Activated gamma-delta T cell (primary cell): ENCODE results near the gene USP20.

ENCODE experiments used
- DNase-seq: peaks from one replicate; lab custom pipeline; 2025; lab: John Stamatoyannopoulos, UW

Gene USP20

DNA sequence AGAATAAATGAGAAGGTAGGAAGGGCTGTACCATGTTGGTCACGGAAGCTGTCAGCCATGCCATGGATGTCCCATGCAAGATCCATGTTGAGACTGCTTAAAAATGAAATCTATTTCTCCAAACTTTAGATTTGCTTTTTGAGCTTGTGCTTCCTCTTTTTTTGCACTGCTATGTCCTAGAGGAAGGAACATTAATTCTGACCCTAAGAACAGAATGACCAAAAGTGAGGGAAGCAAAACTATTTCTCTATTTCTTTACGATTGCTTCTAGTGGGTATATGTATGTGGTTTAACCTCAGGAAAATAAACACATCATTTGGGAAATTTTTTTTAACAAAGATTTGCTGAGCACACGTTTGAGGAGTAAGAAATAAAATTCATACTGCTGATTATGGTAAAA lies 84.6 kb downstream of the USP20 start:
- no peak for DNase-seq

DNA sequence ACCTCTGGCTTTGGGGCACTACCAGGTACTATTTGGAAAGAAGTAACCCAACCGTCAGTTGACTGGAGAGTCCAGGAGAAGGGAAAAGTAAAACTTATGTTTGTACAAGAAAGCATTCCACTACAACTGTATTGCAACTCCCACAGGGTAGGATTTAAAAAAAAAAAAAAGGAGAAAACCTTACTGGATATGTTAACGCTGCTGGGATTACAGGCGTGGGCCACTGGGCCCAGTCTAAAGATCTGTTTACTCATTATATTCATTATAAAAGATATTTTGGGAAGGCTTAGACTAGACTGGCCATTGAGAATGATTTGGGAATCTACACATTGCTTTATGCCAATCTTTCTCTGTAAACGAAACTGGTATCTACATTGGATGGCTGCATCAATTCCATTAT lies 86.6 kb downstream of the USP20 start:
- DNase-seq, result no peak

DNA sequence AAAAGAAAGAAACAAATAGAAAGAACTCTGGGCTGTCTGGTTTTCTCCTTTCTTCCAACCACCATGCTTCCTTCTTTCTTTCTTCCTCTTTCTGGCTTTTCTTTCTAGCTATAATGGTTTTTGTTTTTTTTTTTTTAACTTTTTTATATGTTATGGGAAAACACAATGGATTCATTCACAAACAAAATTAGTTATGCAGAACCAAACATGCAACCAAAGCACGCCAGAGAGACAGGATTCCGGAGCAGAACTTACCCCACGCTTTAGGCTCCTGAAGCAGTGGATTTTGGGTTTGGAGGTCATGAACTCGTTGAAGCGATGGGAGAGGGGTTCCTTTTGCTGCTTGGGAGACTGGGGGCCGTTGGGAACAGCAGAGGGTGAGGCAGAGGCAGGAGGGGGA lies 88.3 kb downstream of the USP20 start:
- DNase-seq, result no peak

DNA sequence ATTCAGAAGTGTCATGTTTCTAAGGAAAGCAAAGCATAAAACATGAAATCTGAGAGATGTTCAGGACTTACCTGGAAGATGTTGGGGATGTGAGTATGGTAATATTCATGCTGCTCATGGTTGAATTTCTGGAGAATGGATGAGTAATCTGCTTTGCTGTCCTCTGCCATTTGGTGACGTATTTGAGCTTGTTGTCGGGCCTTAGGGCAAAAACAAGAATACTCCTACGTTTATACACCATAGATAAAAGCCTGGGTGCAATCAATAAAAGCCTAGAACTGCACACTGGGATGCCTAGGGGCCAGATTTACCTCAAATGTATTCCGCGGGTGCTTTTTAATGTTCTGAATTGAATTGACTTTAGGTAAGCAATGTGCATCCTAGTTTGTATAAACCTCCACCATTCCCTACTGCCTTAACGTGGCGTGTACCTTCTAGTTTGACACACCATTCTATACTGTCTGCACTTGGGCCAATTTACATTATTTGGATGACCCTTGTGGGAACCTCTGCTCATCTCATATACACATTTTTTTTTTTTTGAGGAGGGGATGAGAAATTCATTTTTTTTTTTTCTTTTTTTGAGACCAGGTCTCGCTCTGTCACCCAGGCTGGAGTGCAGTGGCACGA lies 94.4 kb downstream of the USP20 start:
- DNase-seq, result no peak

DNA sequence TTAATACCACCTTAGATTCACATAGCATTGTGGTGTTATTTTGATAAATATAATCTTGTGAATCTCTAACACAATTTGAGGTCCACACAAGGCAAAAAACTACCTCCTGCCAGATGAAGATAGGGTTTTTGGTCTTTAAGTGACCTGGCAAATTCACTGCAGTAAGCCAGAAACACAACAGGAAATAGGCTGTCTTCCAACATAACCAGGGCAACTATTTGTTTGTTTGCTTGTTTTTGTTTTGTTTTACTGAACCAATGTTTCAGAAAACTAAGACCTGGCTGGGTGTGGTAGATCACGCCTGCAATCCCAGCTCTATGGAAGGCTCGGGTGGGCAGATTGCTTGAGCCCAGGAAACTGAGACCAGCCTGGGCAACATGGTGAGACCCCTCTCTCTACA lies 95.5 kb downstream of the USP20 start:
- no peak for DNase-seq
